Measurements from ENCODE around the gene CDK6.

The CDK6 gene

DNA sequence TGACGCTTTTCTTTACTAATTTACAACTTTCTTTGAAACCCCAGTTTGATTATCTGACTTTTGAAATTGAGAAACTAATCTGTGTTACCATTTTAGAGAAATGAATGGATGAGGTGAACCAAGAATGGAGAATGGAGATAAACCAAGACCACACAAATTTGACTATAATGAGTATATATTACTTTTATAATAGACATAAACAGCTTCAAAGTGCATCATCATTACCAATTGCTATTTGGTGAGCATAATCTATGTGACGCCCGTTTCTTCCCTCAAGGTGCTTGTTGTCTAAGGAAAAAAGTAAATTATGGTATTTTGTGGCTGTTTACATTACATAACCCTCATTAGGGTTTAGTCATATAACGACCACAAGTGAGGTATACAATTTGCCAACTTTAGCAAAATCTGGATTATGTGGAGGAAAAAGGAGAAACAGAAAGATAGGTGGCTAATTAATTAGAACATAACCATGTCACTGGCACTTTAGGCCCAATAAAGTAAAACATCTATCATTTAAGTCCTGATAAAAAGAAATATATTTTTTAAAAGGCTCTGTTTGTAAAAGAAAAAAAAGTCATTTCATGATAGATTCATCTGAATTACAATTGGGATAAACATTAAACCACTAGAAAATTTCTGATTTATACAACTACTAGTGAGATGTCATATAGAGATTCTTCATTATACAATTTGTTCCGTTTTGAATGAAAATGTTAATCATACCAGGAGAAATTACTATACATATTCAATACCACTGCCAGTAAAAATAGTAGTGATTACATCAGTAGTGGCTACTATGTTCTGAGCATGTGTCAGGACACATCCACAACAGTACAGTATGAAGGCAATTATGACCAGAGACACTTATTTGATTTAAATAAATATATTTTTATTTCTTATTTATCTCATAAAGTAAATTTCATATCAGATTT lies 128.0 kb downstream of the CDK6 start:
- DNase-seq (ENCODE audit: low spot score) = no peak

DNA sequence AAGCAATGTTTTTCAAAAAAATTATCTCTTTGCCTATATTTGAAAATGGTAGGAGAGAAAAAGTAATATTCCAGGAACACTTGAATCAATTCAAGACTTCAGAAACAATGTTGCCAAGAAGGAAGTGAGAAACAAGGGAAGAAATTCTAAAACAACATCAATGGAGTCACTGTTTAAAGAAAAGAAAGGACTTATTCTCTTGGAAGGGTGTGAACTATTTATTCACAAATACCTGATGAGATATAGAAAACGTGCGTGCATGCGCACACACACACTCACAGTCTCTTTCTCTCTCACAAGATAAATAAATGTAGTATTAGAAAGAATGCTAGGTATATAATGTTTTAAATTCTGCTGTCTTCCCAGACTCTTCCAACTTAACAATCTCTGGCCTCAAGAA lies 128.9 kb downstream of the CDK6 start:
- no peak for DNase-seq (ENCODE audit: low spot score)

DNA sequence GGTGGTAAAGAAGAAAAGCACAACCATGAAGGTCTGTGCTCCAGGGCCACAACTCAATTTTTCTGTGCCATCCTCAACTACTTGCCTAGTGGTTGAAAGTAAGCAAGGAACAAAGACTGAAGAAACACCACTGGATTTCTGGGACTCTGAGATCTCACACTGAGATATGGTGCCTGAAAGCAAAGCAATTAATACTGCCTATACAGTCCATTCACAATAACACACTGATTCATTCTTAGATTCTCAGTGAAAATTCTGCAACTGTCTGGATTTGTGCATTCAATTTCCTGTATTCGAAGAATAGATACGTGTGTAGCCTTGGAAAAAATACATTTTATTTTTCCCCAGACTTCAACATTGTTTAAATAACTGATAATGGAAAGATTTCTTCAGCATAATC lies 129.8 kb downstream of the CDK6 start:
- no peak for DNase-seq (ENCODE audit: low spot score)

DNA sequence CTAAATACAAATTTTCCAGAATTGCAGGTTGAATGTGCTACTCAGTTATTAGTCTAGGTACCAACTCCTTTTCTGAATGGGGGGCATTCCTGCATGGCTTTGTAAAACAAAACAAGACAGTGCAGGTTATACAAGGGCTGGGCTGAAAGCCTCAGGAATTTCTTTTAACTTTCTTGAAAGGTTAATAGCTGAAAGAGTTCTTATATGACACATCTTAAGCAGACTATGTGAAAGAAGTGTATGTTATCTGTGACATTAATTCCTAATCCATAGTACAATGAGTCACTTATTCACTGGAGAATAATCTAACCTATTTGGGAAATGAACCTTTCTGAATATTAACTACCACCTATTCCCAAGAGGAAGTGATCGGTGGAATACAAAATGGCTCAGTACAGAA lies 130.5 kb downstream of the CDK6 start:
- no peak for DNase-seq (ENCODE audit: low spot score)

GRCh38 chr7:92704858-92705257 lies 131.5 kb downstream of the CDK6 start:
- DNase-seq (ENCODE audit: low spot score) = no peak

- no peak for DNase-seq (ENCODE audit: low spot score)
These were observed 133.8 kb downstream of the CDK6 start for GRCh38 chr7:92702535-92702934.

DNA sequence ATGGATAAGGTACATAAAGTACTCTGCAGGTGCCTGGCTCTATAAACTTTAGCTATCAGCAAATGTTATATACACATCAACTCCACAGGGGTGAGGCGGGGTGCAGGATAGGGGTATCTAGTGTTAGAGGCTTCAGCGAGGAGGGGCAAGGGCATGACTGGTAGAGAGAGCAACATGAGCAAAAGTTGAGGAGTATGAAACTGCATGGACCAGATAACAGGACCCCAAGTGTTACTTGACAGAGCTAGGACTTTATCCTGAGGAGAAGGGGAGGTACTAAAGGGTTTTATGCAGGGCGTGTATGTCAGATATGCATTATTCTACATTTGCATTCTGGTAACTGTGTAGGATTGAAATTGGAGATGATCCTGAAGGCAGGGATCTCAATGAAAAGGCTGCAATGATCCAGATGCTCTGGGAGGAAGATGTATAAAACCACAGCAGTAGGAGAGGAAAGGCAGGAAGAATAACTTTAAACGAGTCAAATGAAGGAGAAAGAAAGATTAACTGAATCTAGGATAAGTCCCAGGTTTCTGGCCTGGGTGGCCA lies 136.3 kb downstream of the CDK6 start:
- no peak for DNase-seq (ENCODE audit: low spot score)

DNA sequence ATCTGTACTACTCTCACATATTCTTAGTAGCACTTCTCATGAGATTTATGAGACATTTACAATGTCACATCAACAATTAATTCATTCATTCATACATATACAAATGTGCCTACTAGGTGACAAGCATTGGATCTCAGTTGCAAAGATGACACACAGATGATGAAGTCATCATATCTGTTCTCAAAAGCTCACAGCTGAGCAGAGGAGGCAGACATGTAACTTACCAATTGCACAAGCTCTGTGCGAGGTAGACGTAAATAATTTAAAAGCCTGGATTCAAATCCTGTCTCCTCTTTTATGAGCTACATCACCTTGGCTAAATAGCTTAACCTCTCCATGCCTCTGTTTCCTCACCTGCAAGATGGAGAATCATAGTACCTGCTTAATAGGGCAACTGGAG lies 136.8 kb downstream of the CDK6 start:
- no peak for DNase-seq (ENCODE audit: low spot score)

GRCh38 chr7:92698237-92698841 lies 138.0 kb downstream of the CDK6 start:
- DNase-seq (ENCODE audit: low spot score) = peak; percentile 72

GRCh38 chr7:92697414-92697813 lies 139.0 kb downstream of the CDK6 start:
- no peak for DNase-seq (ENCODE audit: low spot score)

GRCh38 chr7:92697012-92697411 lies 139.4 kb downstream of the CDK6 start:
- no peak for DNase-seq (ENCODE audit: low spot score)

DNA sequence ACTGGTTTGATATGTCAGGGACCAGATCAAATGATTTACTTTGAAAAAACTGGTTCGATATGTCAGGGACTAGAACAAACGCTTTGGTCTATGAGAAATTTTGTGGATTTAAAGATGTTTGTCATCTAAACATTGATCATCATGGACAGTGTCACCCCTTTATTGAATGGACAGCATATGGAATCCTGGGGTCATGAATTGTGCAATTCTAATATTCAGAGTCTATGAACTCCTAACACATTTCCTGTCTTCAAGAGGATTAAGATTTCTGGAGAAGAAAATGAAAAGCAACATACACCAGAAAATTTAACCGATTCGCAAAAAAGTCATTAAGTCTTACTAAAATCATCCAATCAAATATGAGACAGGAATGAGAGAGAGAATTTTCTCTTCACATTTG lies 139.8 kb downstream of the CDK6 start:
- no peak for DNase-seq (ENCODE audit: low spot score)

DNA sequence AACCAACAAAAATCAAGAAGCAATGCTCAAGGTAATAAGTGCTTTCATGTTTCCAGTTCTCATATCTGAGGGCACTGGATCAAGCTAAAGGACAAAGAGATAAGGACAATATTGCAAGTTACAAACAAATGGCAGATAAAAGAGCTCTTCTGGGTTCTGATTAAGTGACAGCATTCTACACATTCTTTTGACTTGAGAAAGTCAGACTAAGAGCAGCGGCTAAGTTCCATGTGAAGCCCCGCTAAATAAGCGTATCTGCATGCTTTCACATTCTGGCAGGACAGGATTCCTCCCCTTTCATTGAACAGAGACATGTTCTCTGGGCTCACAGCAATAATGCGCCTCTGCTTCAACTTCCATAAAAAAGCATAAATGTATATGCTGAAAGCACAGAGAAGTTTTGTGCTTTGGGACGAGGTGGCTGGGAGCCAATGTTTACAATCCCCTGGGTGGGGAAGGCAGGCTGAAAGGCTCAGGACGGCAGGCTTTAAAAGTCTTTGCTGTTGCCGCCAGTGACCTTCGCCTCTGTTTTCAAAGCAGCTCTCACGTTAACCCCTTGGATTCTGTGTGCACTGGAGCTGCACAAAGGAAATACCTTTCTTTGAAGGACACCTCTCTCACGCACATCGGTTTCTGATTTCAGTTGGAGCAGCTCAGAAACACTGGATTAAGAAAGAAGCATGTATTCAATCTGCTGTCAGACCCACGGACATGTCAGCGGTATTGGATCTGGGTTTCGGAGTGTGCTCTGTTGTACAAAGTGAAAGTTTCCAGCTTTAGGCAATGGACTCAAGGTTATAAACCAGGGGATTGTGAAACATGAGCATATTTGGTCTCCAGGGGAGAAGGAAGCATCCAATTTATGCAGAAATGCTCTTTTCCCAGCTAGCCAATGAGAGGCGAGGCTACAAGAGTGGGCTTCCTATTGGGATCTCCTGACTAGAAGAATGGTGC lies 140.8 kb downstream of the CDK6 start:
- peak; percentile 99 for DNase-seq (ENCODE audit: low spot score)

DNA sequence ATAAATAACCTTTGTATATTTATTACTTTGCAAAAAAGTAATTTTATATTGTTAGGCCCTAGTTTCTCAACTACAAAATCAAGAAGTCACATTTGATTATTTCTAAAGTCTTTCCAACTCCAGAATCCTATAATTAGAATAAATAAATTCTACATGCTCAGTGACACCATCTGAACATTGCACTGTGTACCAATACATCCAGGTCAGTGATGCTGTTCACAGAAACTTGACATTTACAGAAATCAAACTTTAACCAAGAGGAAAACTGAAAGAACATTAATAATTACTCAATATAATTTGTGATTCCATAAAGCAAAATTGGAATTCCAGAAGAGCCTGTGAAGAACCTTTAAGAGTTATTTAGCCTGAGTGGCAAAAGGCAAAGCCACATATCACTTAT lies 142.2 kb downstream of the CDK6 start:
- no peak for DNase-seq (ENCODE audit: low spot score)

GRCh38 chr7:92693519-92693918 lies 142.9 kb downstream of the CDK6 start:
- no peak for DNase-seq (ENCODE audit: low spot score)

GRCh38 chr7:92691578-92691977 lies 144.8 kb downstream of the CDK6 start:
- peak; percentile 76 for DNase-seq (ENCODE audit: low spot score)

DNA sequence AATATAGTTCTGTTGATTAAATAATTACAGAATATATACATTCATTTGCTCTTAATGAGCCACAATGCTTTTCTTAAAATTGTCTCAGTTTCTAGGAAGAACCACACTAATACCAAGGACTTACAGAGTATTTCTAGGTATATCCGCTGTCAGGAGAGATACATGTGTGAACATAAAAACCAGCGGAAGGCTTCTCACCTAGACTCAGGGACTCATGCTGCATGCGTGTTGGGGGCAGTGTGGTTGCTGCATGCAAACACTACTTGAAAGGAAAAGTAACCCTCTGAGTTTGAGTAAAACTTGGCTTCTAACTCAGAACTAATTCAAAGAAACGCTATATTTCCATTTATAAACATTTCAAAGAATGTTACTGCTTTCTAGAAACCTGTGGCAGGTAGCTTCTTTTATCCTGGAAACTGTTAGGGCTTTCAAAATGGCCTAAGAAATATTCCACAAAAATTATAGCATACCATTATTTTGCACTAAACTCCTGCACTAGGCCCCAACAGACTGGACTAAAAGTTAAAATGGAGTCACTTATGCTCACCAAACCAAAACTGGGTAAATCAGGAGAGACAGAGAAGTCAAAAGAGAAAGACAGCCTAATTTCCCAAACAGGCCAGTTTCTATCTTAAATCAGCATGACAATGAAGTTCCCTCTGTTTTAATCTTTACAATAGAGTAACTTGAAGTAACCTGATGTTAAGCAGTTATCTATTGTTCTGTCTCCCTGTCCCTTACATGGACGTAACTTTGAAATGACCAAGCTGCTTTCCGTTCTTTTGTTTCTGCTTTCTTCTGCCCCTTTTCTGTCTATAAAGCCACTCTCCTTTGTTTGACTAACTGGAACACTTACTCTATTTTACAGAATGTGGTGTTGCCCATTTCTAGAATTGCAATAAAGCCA lies 151.0 kb downstream of the CDK6 start:
- no peak for DNase-seq (ENCODE audit: low spot score)

GRCh38 chr7:92684274-92684673 lies 152.1 kb downstream of the CDK6 start:
- no peak for DNase-seq (ENCODE audit: low spot score)

DNA sequence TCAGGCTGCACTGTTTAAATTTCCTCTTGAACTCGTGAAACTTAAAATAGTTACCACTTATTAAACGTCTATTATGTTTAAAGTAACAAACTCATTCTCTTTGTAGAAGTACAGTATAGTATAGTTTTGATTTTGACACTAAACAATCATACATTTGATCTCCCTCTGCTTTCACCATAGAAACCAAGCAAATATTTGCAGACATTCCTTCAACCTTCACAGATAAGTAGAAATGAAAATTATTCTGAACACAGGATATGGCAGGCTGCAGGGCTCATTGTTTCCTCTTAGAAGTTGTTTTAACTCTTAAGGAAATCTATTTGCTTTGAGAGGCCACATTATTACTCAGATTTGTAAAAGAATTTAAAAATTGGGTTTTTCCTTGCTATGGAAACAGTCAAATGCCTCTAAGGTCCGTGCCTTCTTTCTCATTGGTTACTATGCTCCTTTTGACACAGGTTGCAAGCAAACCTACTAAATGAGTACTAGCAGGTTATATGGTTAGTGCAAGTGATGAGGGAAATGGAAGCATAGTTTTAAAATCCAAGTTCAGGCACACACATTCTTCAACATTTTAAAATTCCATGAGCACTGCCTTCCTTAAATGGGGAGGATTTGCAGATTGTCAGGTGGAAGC lies 153.4 kb downstream of the CDK6 start:
- no peak for DNase-seq (ENCODE audit: low spot score)

- DNase-seq (ENCODE audit: low spot score) = no peak
These were observed 154.0 kb downstream of the CDK6 start for GRCh38 chr7:92682330-92682729.

GRCh38 chr7:92681633-92682032 lies 154.7 kb downstream of the CDK6 start:
- DNase-seq (ENCODE audit: low spot score) = no peak

All from SW480 (cell line).